Astrocyte of the cerebellum (primary cell): Measurements from ENCODE around the gene PATZ1.

ENCODE experiments used
- DNase-seq: peaks from one replicate; pipeline ENCODE4 v3.0.0-alpha.2; 2011; ENCODE audit warnings: low read depth
- H3K4me3 ChIP-seq: 2 replicates; pipeline ENCODE4 v1.5.1; 2011; ENCODE audit warnings: mild to moderate bottlenecking, low read depth, low read length, moderate library complexity
- CTCF ChIP-seq: IDR thresholded peaks from 2 replicates; pipeline ENCODE4 v1.5.1; 2012; ENCODE audit warnings: low read length, low read depth, moderate library complexity, mild to moderate bottlenecking; ENCODE audit errors: missing control alignments
- in situ Hi-C: cut with HindIII; loops from 2 replicates; pipeline ENCODE4 v1.10.0; 2017; ENCODE audit warnings: low sequenced_read_pairs

Gene PATZ1

GRCh38 chr22:31347251-31348008 lies 1.3 kb upstream of the PATZ1 start:
- H3K4me3 ChIP-seq = peak overlapping the region; percentile 57
- TF ChIP-seq CTCF = no peak
- peak; percentile 42 for DNase-seq
- in situ Hi-C loops = no loop called here

GRCh38 chr22:31346733-31347250 lies 646 bp upstream of the PATZ1 start:
- peak overlapping the region; percentile 57 for H3K4me3 ChIP-seq
- in situ Hi-C loops = no loop called here
- DNase-seq = no peak
- TF ChIP-seq CTCF = no peak

- H3K4me3 ChIP-seq = peak overlapping the region; percentile 57
- in situ Hi-C loops = no loop called here
- DNase-seq = peak; percentile 68
- TF ChIP-seq CTCF = peak; percentile 71
Measured at GRCh38 chr22:31345331-31346254, 553 bp downstream of the PATZ1 start.

- no peak for TF ChIP-seq CTCF
- H3K4me3 ChIP-seq = peak overlapping the region; percentile 57
- in situ Hi-C loops = no loop called here
- DNase-seq = no peak
Measured at GRCh38 chr22:31344578-31345330, 1.4 kb downstream of the PATZ1 start.

- TF ChIP-seq CTCF = no peak
- no peak for DNase-seq
- H3K4me3 ChIP-seq = peak overlapping the region; percentile 57
- in situ Hi-C loops = no loop called here
Measured at GRCh38 chr22:31344256-31344577, 1.9 kb downstream of the PATZ1 start.
